ENCODE data around the gene ATPAF1.

- TF ChIP-seq CTCF (IDR thresholded peaks at IDR 0.05; ENCODE audit: low read depth, low read length, poor library complexity, severe bottlenecking): no peak
- TF ChIP-seq EZH2phosphoT487 (IDR thresholded peaks at IDR 0.05; ENCODE audit: borderline replicate concordance, low read length): no peak
Measured at GRCh38 chr1:46717654-46718053, 49.5 kb upstream of the ATPAF1 start.
